PC-3 (cell line): Measurements from ENCODE around the gene KRT1. TPM values are rescaled to one million over a fixed set of nuclear protein-coding genes. Genes with fewer than 3 reads are reported as not detected.

Experiments used
- ATAC-seq: fragments of 200-7000 bp; cut with Tn5 transposase; 2 replicates; pipeline ENCODE4 v1.9.1; 2020; ENCODE audit warnings: mild to moderate bottlenecking, moderate library complexity
- BruUV-seq: library from RNA; stranded (reverse); fragments of 400-500 nt; replicated peaks from 2 replicates; lab custom pipeline; 2021; lab: Mats Ljungman, UMichigan
- CTCF ChIA-PET: fragments of 300-600 bp; sonication (Branson Sonifier 250); formaldehyde crosslinking; loops from one replicate; lab custom pipeline; 2022; ENCODE audit warnings: antibody characterized with exemption; lab: Charles Lee
- POLR2A ChIA-PET: fragments of 300-600 bp; sonication (Branson Sonifier 250); formaldehyde crosslinking; loops from one replicate; lab custom pipeline; 2022; ENCODE audit warnings: antibody characterized with exemption; ENCODE audit not compliant: unreplicated experiment; lab: Charles Lee
- DNase-seq: peaks from one replicate; pipeline ENCODE4 v3.0.0-alpha.2; 2015
- H2AFZ ChIP-seq: fragments of 300-600 bp; sonication (generic); 2 replicates; pipeline ENCODE4 v1.6.0; 2016; ENCODE audit warnings: antibody characterized with exemption, low read length
- H3F3A ChIP-seq: fragments of 300-600 bp; sonication (generic); one replicate; pipeline ENCODE4 v1.6.0; 2017; ENCODE audit warnings: antibody characterized with exemption, low read length, control low read depth, mild to moderate bottlenecking; ENCODE audit not compliant: unreplicated experiment
- H3K27ac ChIP-seq: fragments of 300-600 bp; sonication (generic); 2 replicates; pipeline ENCODE4 v1.5.1; 2016; ENCODE audit warnings: mild to moderate bottlenecking, low read length
- H3K27me3 ChIP-seq: fragments of 300-600 bp; sonication (generic); 2 replicates; pipeline ENCODE4 v1.6.1; 2016; ENCODE audit warnings: low read length, mixed read lengths
- H3K36me3 ChIP-seq: fragments of 300-600 bp; sonication (generic); 2 replicates; pipeline ENCODE4 v1.6.1; 2016; ENCODE audit warnings: low read depth, mixed run types, low read length, mixed read lengths
- H3K4me1 ChIP-seq: fragments of 300-600 bp; sonication (generic); 2 replicates; pipeline ENCODE4 v1.5.1; 2016; ENCODE audit warnings: low read length; ENCODE audit not compliant: insufficient read depth
- H3K4me2 ChIP-seq: fragments of 300-600 bp; sonication (generic); 2 replicates; pipeline ENCODE4 v1.6.0; 2016; ENCODE audit warnings: low read length
- H3K4me3 ChIP-seq: fragments of 300-600 bp; sonication (generic); 2 replicates; pipeline ENCODE4 v1.5.1; 2016; ENCODE audit warnings: mild to moderate bottlenecking, low read length, mixed read lengths
- H3K79me2 ChIP-seq: fragments of 300-600 bp; sonication (generic); 2 replicates; pipeline ENCODE4 v1.6.1; 2017; ENCODE audit warnings: low read length, mixed read lengths
- H3K9ac ChIP-seq: fragments of 300-600 bp; sonication (generic); 2 replicates; pipeline ENCODE4 v1.6.0; 2016; ENCODE audit warnings: mild to moderate bottlenecking, low read length
- H3K9me2 ChIP-seq: fragments of 300-600 bp; sonication (generic); replicated peaks from 2 replicates; pipeline ENCODE4 v1.6.1; 2016; ENCODE audit warnings: mixed run types, low read length, mixed read lengths
- H3K9me3 ChIP-seq: fragments of 300-600 bp; sonication (generic); 2 replicates; pipeline ENCODE4 v1.6.1; 2016; ENCODE audit warnings: low read length, mixed read lengths
- H4K20me1 ChIP-seq: fragments of 300-600 bp; sonication (generic); 2 replicates; pipeline ENCODE4 v1.6.1; 2016; ENCODE audit warnings: low read length, mixed read lengths
- EZH2 ChIP-seq: fragments of 300-600 bp; sonication (generic); IDR thresholded peaks from one replicate; pipeline ENCODE4 v1.6.1; 2017; ENCODE audit warnings: antibody characterized with exemption, mild to moderate bottlenecking, low read length; ENCODE audit not compliant: unreplicated experiment
- EZH2phosphoT487 ChIP-seq: fragments of 300-600 bp; sonication (generic); IDR thresholded peaks from 2 replicates; pipeline ENCODE4 v1.6.1; 2018; ENCODE audit warnings: mild to moderate bottlenecking, antibody characterized with exemption, low read length, borderline replicate concordance
- intact Hi-C: fragments of 100-400 bp; cut with micrococcal nuclease; formaldehyde crosslinking; loops from 2 replicates; pipeline ENCODE4 v1.9.0; 2023
- total RNA-seq: library from RNA; depleted of rRNA; stranded (reverse); fragments of >200 nt; gene quantifications from 2 replicates; pipeline ENCODE4 v1.2.3, GENCODE V29; 2014
- TF ChIP-seq, protein P1 (sequence below): fragments of 300-600 bp; sonication (generic); conservative IDR thresholded peaks from 2 replicates; pipeline ENCODE4 v1.5.1; 2017; ENCODE audit warnings: antibody characterized with exemption, low read depth, mild to moderate bottlenecking, low read length

The KRT1 gene
- total RNA-seq, 1 experiment from 2014 or later = not detected

DNA sequence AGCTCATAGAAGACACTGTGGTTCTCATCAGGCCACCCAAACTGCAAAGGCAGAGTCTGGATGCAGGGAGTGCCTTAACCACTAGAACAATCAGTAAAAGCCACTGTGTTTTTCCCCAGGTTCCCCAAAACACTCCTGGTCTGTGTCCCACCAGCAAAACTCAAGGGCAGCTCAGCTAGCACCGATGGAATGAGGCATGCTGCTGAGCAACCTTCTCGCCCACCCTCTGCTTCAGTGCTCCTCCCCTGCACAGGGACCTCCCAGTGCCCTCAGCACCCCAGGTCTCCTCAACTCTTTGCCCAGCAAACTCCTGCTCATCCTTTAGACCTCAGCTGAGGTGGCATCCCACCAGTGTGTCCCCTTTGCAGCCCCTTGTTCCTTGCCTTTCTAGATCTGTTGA, 19.2 kb upstream of the KRT1 start:
- POLR2A ChIA-PET = no interaction called here
- BruUV-seq = no TSS peak
- Histone ChIP-seq H3K4me2 (no peak overlapping the region), H3K27ac (no peak overlapping the region), H4K20me1 (no peaks in the 10 kb centered on the region), H3F3A (no peaks in the 10 kb centered on the region), H3K9me2 (no peaks in the 10 kb centered on the region), H3K9me3 (no peaks in the 10 kb centered on the region), H3K79me2 (no peaks in the 10 kb centered on the region), H2AFZ (no peak overlapping the region), H3K4me1 (no peaks in the 10 kb centered on the region), H3K4me3 (no peak overlapping the region), H3K36me3 (no peaks in the 10 kb centered on the region), H3K9ac (no peak overlapping the region), H3K27me3 (peaks cover 44% of the 10 kb centered on the region)
- CTCF ChIA-PET = no interaction called here
- no peak for ATAC-seq
- intact Hi-C loops = no loop called here
- DNase-seq = no peak
- TF ChIP-seq EZH2phosphoT487 (no peak), EZH2 (no peak)
- TF ChIP-seq, protein P1, sequence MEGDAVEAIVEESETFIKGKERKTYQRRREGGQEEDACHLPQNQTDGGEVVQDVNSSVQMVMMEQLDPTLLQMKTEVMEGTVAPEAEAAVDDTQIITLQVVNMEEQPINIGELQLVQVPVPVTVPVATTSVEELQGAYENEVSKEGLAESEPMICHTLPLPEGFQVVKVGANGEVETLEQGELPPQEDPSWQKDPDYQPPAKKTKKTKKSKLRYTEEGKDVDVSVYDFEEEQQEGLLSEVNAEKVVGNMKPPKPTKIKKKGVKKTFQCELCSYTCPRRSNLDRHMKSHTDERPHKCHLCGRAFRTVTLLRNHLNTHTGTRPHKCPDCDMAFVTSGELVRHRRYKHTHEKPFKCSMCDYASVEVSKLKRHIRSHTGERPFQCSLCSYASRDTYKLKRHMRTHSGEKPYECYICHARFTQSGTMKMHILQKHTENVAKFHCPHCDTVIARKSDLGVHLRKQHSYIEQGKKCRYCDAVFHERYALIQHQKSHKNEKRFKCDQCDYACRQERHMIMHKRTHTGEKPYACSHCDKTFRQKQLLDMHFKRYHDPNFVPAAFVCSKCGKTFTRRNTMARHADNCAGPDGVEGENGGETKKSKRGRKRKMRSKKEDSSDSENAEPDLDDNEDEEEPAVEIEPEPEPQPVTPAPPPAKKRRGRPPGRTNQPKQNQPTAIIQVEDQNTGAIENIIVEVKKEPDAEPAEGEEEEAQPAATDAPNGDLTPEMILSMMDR = no peak

DNA sequence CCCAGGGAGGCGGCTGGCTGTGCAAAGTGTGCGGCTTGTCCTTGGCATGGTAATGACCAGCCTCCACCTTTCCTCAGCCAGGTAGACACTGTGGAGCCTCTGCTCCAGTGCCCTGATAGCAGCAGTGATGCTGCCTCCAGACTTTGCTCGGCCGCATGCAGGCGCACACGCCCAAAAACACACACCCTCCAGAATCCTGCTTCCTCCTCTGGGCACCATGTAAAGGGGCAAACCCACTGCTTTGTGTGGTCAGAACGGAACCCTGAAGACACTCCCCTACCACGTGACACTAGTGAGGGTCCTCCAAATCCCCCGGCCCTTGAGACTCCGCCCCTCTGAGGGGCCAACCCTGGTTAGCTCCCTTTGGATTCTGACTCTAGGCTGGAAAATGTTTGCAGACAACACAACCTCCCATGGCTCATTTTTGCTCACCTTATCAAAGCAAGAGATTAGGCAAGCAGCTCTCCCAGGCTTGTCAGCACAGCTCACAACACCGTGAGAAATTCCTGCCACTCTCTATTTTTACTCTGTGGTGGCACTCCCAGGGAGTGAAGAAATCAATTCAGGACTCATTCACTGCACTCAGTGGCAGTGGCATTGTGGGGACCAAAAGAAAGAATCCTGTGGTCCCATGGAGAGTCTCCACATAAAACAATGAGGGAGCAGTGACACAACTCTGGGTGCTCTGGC, 18.6 kb upstream of the KRT1 start:
- H3K27me3 ChIP-seq = peaks cover 42% of the 10 kb centered on the region
- no peak overlapping the region for H3K27ac ChIP-seq
- TF ChIP-seq EZH2phosphoT487 = no peak
- TF ChIP-seq, protein P1 = no peak
- no peak for TF ChIP-seq EZH2
- BruUV-seq = no TSS peak
- no peak overlapping the region for H2AFZ ChIP-seq
- H3K4me3 ChIP-seq = no peak overlapping the region
- DNase-seq = no peak
- H4K20me1 ChIP-seq = no peaks in the 10 kb centered on the region
- H3K9ac ChIP-seq = no peak overlapping the region
- CTCF ChIA-PET = no interaction called here
- no peaks in the 10 kb centered on the region for H3K79me2 ChIP-seq
- H3K4me1 ChIP-seq = no peaks in the 10 kb centered on the region
- no peak overlapping the region for H3K4me2 ChIP-seq
- no peaks in the 10 kb centered on the region for H3K36me3 ChIP-seq
- ATAC-seq = no peak
- POLR2A ChIA-PET = no interaction called here
- no peaks in the 10 kb centered on the region for H3K9me2 ChIP-seq
- intact Hi-C loops = no loop called here
- H3F3A ChIP-seq = no peaks in the 10 kb centered on the region
- H3K9me3 ChIP-seq = no peaks in the 10 kb centered on the region

DNA sequence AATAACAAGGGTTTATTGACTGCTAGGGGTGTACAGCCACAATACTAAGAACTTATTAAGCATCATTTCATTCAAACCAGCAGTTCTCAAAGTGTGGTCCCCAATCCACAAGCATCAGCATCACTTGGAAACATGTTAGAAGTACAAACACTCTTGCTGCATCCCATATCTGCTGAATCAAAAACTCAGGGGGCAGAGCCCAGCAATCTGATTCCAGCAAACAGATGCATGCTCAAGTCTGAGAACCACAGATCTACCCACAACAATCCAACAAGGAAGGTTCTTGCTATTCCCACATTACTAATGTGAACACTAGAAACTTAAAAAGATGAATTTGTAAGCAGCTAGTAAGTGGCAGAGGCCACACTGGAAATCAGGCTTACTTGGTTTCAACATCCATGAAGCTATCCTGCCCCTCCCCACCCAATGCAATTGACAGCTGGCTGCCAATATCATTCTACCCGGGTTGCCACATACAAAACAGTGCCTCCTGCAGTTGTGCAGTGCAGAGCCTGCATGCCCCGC, 16.9 kb upstream of the KRT1 start:
- Histone ChIP-seq H3K9ac (no peak overlapping the region), H3K9me2 (no peaks in the 10 kb centered on the region), H3K79me2 (no peaks in the 10 kb centered on the region), H3K4me2 (no peak overlapping the region), H3K27ac (no peak overlapping the region), H2AFZ (no peak overlapping the region), H3F3A (no peaks in the 10 kb centered on the region), H3K9me3 (no peaks in the 10 kb centered on the region), H3K4me1 (no peaks in the 10 kb centered on the region), H4K20me1 (no peaks in the 10 kb centered on the region), H3K27me3 (peaks cover 30% of the 10 kb centered on the region; the same call in 1 of the 2 replicates), H3K36me3 (no peaks in the 10 kb centered on the region), H3K4me3 (no peak overlapping the region)
- DNase-seq = no peak
- ChIA-PET CTCF (no interaction called here), POLR2A (no interaction called here)
- TF ChIP-seq, protein P1 = 0 out of 2 replicates have a peak, but pooled peaks have one; percentile 20
- TF ChIP-seq EZH2 = no peak
- ATAC-seq = no peak
- intact Hi-C loops = no loop called here
- BruUV-seq = no TSS peak
